MM.1S (cell line): ENCODE data around the gene NTM.

Experiments used
- EZH2 ChIP-seq: fragments of 300-600 bp; sonication (generic); optimal IDR thresholded peaks from 2 replicates; pipeline ENCODE3; 2017; ENCODE audit warnings: low read depth, mild to moderate bottlenecking, antibody characterized with exemption, low read length, mixed read lengths
- TF ChIP-seq, protein P1 (sequence below): fragments of 300-600 bp; sonication (generic); IDR thresholded peaks from 2 replicates; pipeline ENCODE4 v1.5.1; 2016; ENCODE audit warnings: antibody characterized with exemption, low read length, mixed read lengths

DNA sequence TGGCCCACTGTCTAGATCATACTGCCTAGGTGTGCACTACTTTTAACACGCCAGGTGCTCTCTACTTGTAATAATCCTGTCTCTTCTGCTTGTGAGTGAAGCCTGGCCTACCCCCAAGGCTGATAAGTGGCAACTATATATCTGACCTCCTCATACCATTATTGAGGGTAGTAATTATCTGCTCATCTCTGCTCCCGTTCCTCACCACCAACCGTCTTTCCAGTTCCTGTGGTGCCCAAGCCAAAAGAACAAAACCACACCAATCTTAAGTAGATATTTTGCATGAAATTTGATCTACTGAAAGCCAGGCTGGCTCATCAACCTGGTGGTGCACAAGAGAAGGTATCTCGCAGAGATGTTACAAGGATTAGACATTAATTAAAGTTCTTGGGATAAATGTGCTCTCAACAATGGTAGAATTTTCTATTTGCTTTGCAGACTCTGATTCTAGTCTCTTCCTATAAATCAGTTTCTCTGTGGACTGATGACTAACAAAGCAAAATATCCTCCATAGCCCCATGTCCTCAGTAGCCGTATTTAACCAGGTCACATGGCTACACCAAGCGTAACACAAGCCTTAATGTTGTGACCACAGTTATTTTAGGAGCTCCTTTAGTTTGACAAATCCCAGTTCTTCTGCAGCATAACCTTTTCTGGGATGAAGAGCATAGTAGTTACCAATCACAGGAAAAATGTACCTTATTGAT lies 267.2 kb downstream of the NTM start:
- TF ChIP-seq EZH2: no peak
- TF ChIP-seq, protein P1, sequence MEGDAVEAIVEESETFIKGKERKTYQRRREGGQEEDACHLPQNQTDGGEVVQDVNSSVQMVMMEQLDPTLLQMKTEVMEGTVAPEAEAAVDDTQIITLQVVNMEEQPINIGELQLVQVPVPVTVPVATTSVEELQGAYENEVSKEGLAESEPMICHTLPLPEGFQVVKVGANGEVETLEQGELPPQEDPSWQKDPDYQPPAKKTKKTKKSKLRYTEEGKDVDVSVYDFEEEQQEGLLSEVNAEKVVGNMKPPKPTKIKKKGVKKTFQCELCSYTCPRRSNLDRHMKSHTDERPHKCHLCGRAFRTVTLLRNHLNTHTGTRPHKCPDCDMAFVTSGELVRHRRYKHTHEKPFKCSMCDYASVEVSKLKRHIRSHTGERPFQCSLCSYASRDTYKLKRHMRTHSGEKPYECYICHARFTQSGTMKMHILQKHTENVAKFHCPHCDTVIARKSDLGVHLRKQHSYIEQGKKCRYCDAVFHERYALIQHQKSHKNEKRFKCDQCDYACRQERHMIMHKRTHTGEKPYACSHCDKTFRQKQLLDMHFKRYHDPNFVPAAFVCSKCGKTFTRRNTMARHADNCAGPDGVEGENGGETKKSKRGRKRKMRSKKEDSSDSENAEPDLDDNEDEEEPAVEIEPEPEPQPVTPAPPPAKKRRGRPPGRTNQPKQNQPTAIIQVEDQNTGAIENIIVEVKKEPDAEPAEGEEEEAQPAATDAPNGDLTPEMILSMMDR: no peak
